ENCODE data around the gene CRIP1. TPM values are rescaled to one million over a fixed set of nuclear protein-coding genes. Genes with fewer than 3 reads are reported as not detected.
A peak's percentile ranks its signal among the peaks of the same experiment; 100 is the strongest.

CRIP1 gene
- total RNA-seq, 1 experiment from 2014 or later: 6.9 TPM

DNA sequence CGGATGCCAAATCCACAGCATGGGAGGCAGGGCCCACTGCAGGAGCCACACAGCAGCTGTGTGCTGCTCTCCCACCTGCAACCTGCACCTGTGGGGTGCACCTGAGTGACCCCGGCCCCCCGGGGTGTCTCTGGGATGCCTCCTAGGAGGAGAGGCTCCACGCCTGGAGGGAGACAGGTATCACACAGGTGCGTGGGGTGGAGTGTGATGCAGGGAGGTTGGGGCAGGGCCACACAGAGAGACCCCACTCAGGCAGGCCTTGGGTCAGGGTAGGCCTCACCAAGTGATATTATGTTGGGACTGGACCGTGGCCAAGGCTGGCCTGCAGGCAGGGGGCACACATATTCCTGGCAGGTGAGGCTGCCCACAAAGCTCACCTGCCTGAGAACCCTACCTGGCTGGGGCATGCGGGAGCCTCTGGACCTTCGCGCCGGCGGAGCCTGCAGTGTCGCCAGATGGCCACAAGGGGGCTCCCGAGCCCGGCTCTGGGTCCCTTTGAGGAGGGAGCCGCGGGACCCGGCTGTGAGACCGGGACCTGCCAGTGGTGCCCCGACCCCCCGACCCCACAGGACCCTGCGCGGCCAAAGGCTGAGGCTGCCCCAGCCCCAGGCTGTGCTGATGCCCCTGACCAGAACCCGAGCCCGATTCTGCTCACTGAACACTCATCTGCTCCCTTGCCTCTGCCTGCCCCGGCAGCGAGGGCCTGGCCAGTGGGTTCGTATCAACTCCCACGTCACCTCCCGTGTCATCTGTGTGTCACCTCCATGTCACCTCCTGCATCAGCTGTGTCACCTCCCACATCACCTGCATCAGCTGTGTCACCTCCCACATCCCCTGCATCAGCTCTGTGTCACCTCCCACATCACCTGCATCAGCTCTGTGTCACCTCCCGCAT, 51.1 kb downstream of the CRIP1 start:
- H3K36me3 Mint-ChIP-seq (ENCODE audit: insufficient read depth in 1 of 3, low read depth in 3 of 3): peaks cover 0 to 6% (median 0%) of the 10 kb centered on the region in 3 experiments; a peak in 3 of 7 replicates
- no peaks in the 10 kb centered on the region for H4K20me1 ChIP-seq (ENCODE audit: control insufficient read depth, insufficient read depth, insufficient read length)
- H3K56ac ChIP-seq (ENCODE audit: insufficient read length, low read depth, low read length): no peak overlapping the region
- no peak overlapping the region for H4K8ac ChIP-seq (replicated peaks; ENCODE audit: insufficient read length, low read depth, low read length)
- H2BK20ac ChIP-seq (ENCODE audit: low read depth, low read length, poor library complexity, severe bottlenecking): no peak overlapping the region
- DNase-seq: peak; percentile 52
- no peak overlapping the region for H3K9ac ChIP-seq (ENCODE audit: extremely low read depth, insufficient read length, low read length)
- no peak overlapping the region for H3K27ac Mint-ChIP-seq
- H3K79me1 ChIP-seq (ENCODE audit: insufficient read depth, low read depth, low read length, poor library complexity, severe bottlenecking): no peaks in the 10 kb centered on the region
- H3K27me3 ChIP-seq (ENCODE audit: insufficient read depth, low read length): no peaks in the 10 kb centered on the region
- H3K23me2 ChIP-seq (ENCODE audit: insufficient read length, low read depth, low read length, poor library complexity, severe bottlenecking): no peaks in the 10 kb centered on the region
- peaks cover 31 to 88% of the 10 kb centered on the region in 2 experiments for H3K9me3 Mint-ChIP-seq
- no peak overlapping the region for H2BK15ac ChIP-seq (ENCODE audit: low read depth, low read length)
- no peak overlapping the region for H4K5ac ChIP-seq (ENCODE audit: insufficient read length, low read depth, low read length)
- no peak overlapping the region for H3K4ac ChIP-seq (ENCODE audit: low read depth, low read length)
- no peak overlapping the region for H2BK12ac ChIP-seq (ENCODE audit: insufficient read length, low read depth, low read length)
- H3K4me3 Mint-ChIP-seq: no peak overlapping the region; a peak in 1 of 5 replicates
- TF ChIP-seq, protein P1, sequence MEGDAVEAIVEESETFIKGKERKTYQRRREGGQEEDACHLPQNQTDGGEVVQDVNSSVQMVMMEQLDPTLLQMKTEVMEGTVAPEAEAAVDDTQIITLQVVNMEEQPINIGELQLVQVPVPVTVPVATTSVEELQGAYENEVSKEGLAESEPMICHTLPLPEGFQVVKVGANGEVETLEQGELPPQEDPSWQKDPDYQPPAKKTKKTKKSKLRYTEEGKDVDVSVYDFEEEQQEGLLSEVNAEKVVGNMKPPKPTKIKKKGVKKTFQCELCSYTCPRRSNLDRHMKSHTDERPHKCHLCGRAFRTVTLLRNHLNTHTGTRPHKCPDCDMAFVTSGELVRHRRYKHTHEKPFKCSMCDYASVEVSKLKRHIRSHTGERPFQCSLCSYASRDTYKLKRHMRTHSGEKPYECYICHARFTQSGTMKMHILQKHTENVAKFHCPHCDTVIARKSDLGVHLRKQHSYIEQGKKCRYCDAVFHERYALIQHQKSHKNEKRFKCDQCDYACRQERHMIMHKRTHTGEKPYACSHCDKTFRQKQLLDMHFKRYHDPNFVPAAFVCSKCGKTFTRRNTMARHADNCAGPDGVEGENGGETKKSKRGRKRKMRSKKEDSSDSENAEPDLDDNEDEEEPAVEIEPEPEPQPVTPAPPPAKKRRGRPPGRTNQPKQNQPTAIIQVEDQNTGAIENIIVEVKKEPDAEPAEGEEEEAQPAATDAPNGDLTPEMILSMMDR (conservative IDR thresholded peaks at IDR 0.05): peak; percentile 88
- no peak overlapping the region for H3T11ph ChIP-seq (ENCODE audit: low read length)
- peaks cover 19% of the 10 kb centered on the region for H3K9me3 ChIP-seq (ENCODE audit: control insufficient read depth, low read depth, low read length)
- no peaks in the 10 kb centered on the region for H3K4me1 Mint-ChIP-seq
- no peak overlapping the region for H3K18ac ChIP-seq (ENCODE audit: insufficient read length, low read depth, low read length)
- H2BK5ac ChIP-seq (ENCODE audit: insufficient read length, low read length): no peak overlapping the region
- no peak overlapping the region for H2AK5ac ChIP-seq (ENCODE audit: insufficient read length, low read length)
- no peak overlapping the region for H3K4me2 ChIP-seq (ENCODE audit: insufficient read depth, insufficient read length, low read length)
- no peak overlapping the region for H2AFZ ChIP-seq (ENCODE audit: low read length)
- no peak overlapping the region for H3K14ac ChIP-seq (ENCODE audit: insufficient read depth, low read length)
- H3K4me1 ChIP-seq (ENCODE audit: insufficient read depth, low read length): no peaks in the 10 kb centered on the region
- no peak overlapping the region for H3K23ac ChIP-seq (ENCODE audit: insufficient read length, low read depth, low read length)
- WGBS (ENCODE audit: extremely low coverage, insufficient read length, low lambda C conversion rate): no CpG with 5 or more reads among the region's 30 CpGs
- no peak overlapping the region for H3K27ac ChIP-seq (ENCODE audit: insufficient read length, low read depth, low read length)
- no peaks in the 10 kb centered on the region for H3K79me2 ChIP-seq (ENCODE audit: insufficient read depth, low read length)
- peaks cover 21% of the 10 kb centered on the region for H3K27me3 Mint-ChIP-seq (ENCODE audit: low read depth)
- no peak overlapping the region for H2BK120ac ChIP-seq (ENCODE audit: low read depth, low read length, poor library complexity, severe bottlenecking)
- no peak overlapping the region for H4K91ac ChIP-seq (ENCODE audit: insufficient read length, low read depth, low read length)

Other genes starting within 250 kb of the CRIP1 start
- 22.9 and 23.3 TPM in 2 replicates for gene BTBD6, start 238.4 kb upstream of the CRIP1 start, total RNA-seq (2021)
- gene BRF1, start 185.9 kb upstream of the CRIP1 start, total RNA-seq (2021): 27.0 and 28.3 TPM in 2 replicates
- gene PACS2, start 172.1 kb upstream of the CRIP1 start, total RNA-seq (2021): 63.5 and 72.5 TPM in 2 replicates
- 0.50 and 0.83 TPM in 2 replicates for gene TEX22, start 88.3 kb upstream of the CRIP1 start, total RNA-seq (2021)
- 222 and 230 TPM in 2 replicates for gene MTA1, start 67.1 kb upstream of the CRIP1 start, total RNA-seq (2021)
- gene CRIP2, start 12.1 kb upstream of the CRIP1 start, total RNA-seq (2021): 5.7 and 7.2 TPM in 2 replicates
- gene TEDC1, start 4.4 kb downstream of the CRIP1 start, total RNA-seq (2021): 26.2 TPM in 2 replicates
- gene TMEM121, start 39.7 kb downstream of the CRIP1 start, total RNA-seq (2021): 1.0 and 2.6 TPM in 2 replicates